ENCODE results near the gene MATN1.

The MATN1 gene

GRCh38 chr1:30698401-30698981 is 24.9 kb downstream of the MATN1 start:
- no peak for ATAC-seq
- TF ChIP-seq ZC3H10 (CRISPR knock-in tag; IDR thresholded peaks at IDR 0.05) (no peak), TCF4 (CRISPR knock-in tag; IDR thresholded peaks at IDR 0.05; ENCODE audit: borderline replicate concordance) (no peak), TOX (CRISPR knock-in tag; IDR thresholded peaks at IDR 0.05; ENCODE audit: borderline replicate concordance) (no peak), RARB (CRISPR knock-in tag; IDR thresholded peaks at IDR 0.05) (no peak), OSR1 (CRISPR knock-in tag; IDR thresholded peaks at IDR 0.05) (no peak), CSDC2 (CRISPR knock-in tag; IDR thresholded peaks at IDR 0.05) (no peak), BACH2 (CRISPR knock-in tag; IDR thresholded peaks at IDR 0.05; ENCODE audit: borderline replicate concordance) (no peak), ZFP30 (CRISPR knock-in tag; IDR thresholded peaks at IDR 0.05) (no peak), PATZ1 (CRISPR knock-in tag; IDR thresholded peaks at IDR 0.05; ENCODE audit: borderline replicate concordance) (no peak), ZNF565 (CRISPR knock-in tag; conservative IDR thresholded peaks at IDR 0.05; ENCODE audit: low read depth) (no peak), ZNF70 (CRISPR knock-in tag; IDR thresholded peaks at IDR 0.05) (no peak), ISL1 (CRISPR knock-in tag; IDR thresholded peaks at IDR 0.05) (no peak), POU6F1 (CRISPR knock-in tag; IDR thresholded peaks at IDR 0.05; ENCODE audit: borderline replicate concordance, low read depth) (no peak), CREB5 (CRISPR knock-in tag; IDR thresholded peaks at IDR 0.05; ENCODE audit: low read depth) (no peak), ESRRG (CRISPR knock-in tag; IDR thresholded peaks at IDR 0.05) (no peak), GLIS3 (CRISPR knock-in tag; IDR thresholded peaks at IDR 0.05) (no peak), PPARA (CRISPR knock-in tag; IDR thresholded peaks at IDR 0.05; ENCODE audit: borderline replicate concordance) (no peak), TSHZ2 (CRISPR knock-in tag; IDR thresholded peaks at IDR 0.05) (no peak), ZNF8 (CRISPR knock-in tag; IDR thresholded peaks at IDR 0.05) (no peak)

- TF ChIP-seq TOX (CRISPR knock-in tag; IDR thresholded peaks at IDR 0.05; ENCODE audit: borderline replicate concordance) = no peak
- no peak for TF ChIP-seq RARB (CRISPR knock-in tag; IDR thresholded peaks at IDR 0.05)
- no peak for TF ChIP-seq CREB5 (CRISPR knock-in tag; IDR thresholded peaks at IDR 0.05; ENCODE audit: low read depth)
- TF ChIP-seq OSR1 (CRISPR knock-in tag; IDR thresholded peaks at IDR 0.05) = no peak
- TF ChIP-seq ISL1 (CRISPR knock-in tag; IDR thresholded peaks at IDR 0.05) = no peak
- no peak for TF ChIP-seq PPARA (CRISPR knock-in tag; IDR thresholded peaks at IDR 0.05; ENCODE audit: borderline replicate concordance)
- TF ChIP-seq ZC3H10 (CRISPR knock-in tag; IDR thresholded peaks at IDR 0.05) = no peak
- TF ChIP-seq SNAI2 (CRISPR knock-in tag; IDR thresholded peaks at IDR 0.05) = no peak
- no peak for TF ChIP-seq BACH2 (CRISPR knock-in tag; IDR thresholded peaks at IDR 0.05; ENCODE audit: borderline replicate concordance)
- TF ChIP-seq ESRRG (CRISPR knock-in tag; IDR thresholded peaks at IDR 0.05) = no peak
- TF ChIP-seq TSHZ2 (CRISPR knock-in tag; IDR thresholded peaks at IDR 0.05) = no peak
- ATAC-seq = no peak
Measured at GRCh38 chr1:30697571-30698376, 25.6 kb downstream of the MATN1 start.

Measured in SK-N-SH treated with all-trans-retinoic acid at 6 μM for 48 hours (cell line).